GM12875 (cell line): ENCODE data around the gene TRAF1.

Experiments used
- H3K4me3 ChIP-seq: one replicate; pipeline ENCODE4 v1.5.1; 2011; ENCODE audit warnings: low read depth, low read length, control low read depth
- CTCF ChIP-seq: IDR thresholded peaks from 2 replicates; pipeline ENCODE4 v1.5.1; 2011; ENCODE audit warnings: low read depth, mild to moderate bottlenecking, control low read depth, inconsistent platforms, low read length, moderate library complexity, borderline replicate concordance; ENCODE audit not compliant: insufficient read depth

TRAF1 gene

GRCh38 chr9:120928483-120929228 is 2.1 kb upstream of the TRAF1 start:
- TF ChIP-seq CTCF, result 0 out of 2 replicates have a peak, but pooled peaks have one; percentile 9
- peak overlapping the region; percentile 76 for H3K4me3 ChIP-seq

GRCh38 chr9:120928015-120928482 is 1.5 kb upstream of the TRAF1 start:
- peak overlapping the region; percentile 76 for H3K4me3 ChIP-seq
- TF ChIP-seq CTCF, result no peak

GRCh38 chr9:120927269-120928014 is 846 bp upstream of the TRAF1 start:
- H3K4me3 ChIP-seq, result peak overlapping the region; percentile 81
- TF ChIP-seq CTCF, result no peak

GRCh38 chr9:120925535-120926396 is 830 bp downstream of the TRAF1 start:
- TF ChIP-seq CTCF, result no peak
- H3K4me3 ChIP-seq, result peak overlapping the region; percentile 81

GRCh38 chr9:120924698-120925534 is 1.7 kb downstream of the TRAF1 start:
- TF ChIP-seq CTCF, result no peak
- H3K4me3 ChIP-seq, result peak overlapping the region; percentile 81

GRCh38 chr9:120923620-120924328 is 2.8 kb downstream of the TRAF1 start:
- TF ChIP-seq CTCF, result no peak
- peak overlapping the region; percentile 58 for H3K4me3 ChIP-seq
